ENCODE measurements around the gene EXOC3L1.

Gene EXOC3L1

GRCh38 chr16:67216612-67217490 lies 26.9 kb upstream of the EXOC3L1 start:
- DNase-seq (ENCODE audit: low spot score): peak; percentile 59

- DNase-seq (ENCODE audit: low spot score): no peak
Measured at GRCh38 chr16:67215706-67216105, 25.8 kb upstream of the EXOC3L1 start.

- DNase-seq (ENCODE audit: low spot score): no peak
Measured at GRCh38 chr16:67213197-67214019, 23.5 kb upstream of the EXOC3L1 start.

- no peak for DNase-seq (ENCODE audit: low spot score)
Measured at GRCh38 chr16:67212766-67213165, 22.8 kb upstream of the EXOC3L1 start.

- DNase-seq (ENCODE audit: low spot score): no peak
Measured at GRCh38 chr16:67211674-67212073, 21.7 kb upstream of the EXOC3L1 start.

- no peak for DNase-seq (ENCODE audit: low spot score)
Measured at GRCh38 chr16:67210069-67210937, 20.4 kb upstream of the EXOC3L1 start.

- DNase-seq (ENCODE audit: low spot score): no peak
Measured at GRCh38 chr16:67209565-67209964, 19.6 kb upstream of the EXOC3L1 start.

GRCh38 chr16:67208154-67208896 lies 18.4 kb upstream of the EXOC3L1 start:
- no peak for DNase-seq (ENCODE audit: low spot score)

GRCh38 chr16:67207249-67208091 lies 17.5 kb upstream of the EXOC3L1 start:
- DNase-seq (ENCODE audit: low spot score): peak; percentile 63

- DNase-seq (ENCODE audit: low spot score): no peak
Measured at GRCh38 chr16:67206838-67207248, 16.9 kb upstream of the EXOC3L1 start.

- no peak for DNase-seq (ENCODE audit: low spot score)
Measured at GRCh38 chr16:67206129-67206837, 16.3 kb upstream of the EXOC3L1 start.

- no peak for DNase-seq (ENCODE audit: low spot score)
Measured at GRCh38 chr16:67204076-67204475, 14.1 kb upstream of the EXOC3L1 start.

GRCh38 chr16:67202956-67203493 lies 13.1 kb upstream of the EXOC3L1 start:
- no peak for DNase-seq (ENCODE audit: low spot score)

- DNase-seq (ENCODE audit: low spot score): no peak
Measured at GRCh38 chr16:67202426-67202825, 12.5 kb upstream of the EXOC3L1 start.

- DNase-seq (ENCODE audit: low spot score): no peak
Measured at GRCh38 chr16:67201411-67202345, 11.7 kb upstream of the EXOC3L1 start.

GRCh38 chr16:67200491-67200890 lies 10.6 kb upstream of the EXOC3L1 start:
- DNase-seq (ENCODE audit: low spot score): no peak

GRCh38 chr16:67199808-67200198 lies 9.9 kb upstream of the EXOC3L1 start:
- no peak for DNase-seq (ENCODE audit: low spot score)

Measured in hematopoietic multipotent progenitor cell treated with erythropoietin and hydrocortisone succinate and interleukin-3 and kit ligand, for 17 days (in vitro differentiated cells).